GM19397 (cell line): Measurements from ENCODE around the gene OTULIN.

Experiments
- ATAC-seq: cut with Tn5 transposase; IDR thresholded peaks from one replicate; pipeline ENCODE4 v1.9.1; 2021; ENCODE audit warnings: mild to moderate bottlenecking, moderate library complexity; ENCODE audit not compliant: unreplicated experiment

OTULIN gene

DNA sequence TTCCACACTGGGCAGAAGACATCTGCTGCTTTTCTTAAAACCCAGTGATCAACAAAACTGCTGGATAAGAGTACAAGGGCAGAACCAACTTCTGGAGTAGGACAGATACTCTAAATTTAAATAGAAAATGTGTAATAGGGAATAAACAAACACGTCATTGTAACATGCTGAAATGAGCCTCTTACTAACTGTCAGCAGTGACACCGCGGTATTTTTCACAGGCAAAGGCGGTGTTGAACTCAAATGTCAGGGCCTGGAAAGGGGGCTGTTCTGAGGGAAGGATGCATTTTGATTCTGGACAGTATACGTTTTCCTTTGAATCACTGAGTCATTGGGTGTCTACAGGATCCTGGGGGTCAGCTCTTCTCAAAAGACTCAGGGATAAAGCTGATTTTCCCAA is 73.5 kb downstream of the OTULIN start:
- ATAC-seq = no peak

DNA sequence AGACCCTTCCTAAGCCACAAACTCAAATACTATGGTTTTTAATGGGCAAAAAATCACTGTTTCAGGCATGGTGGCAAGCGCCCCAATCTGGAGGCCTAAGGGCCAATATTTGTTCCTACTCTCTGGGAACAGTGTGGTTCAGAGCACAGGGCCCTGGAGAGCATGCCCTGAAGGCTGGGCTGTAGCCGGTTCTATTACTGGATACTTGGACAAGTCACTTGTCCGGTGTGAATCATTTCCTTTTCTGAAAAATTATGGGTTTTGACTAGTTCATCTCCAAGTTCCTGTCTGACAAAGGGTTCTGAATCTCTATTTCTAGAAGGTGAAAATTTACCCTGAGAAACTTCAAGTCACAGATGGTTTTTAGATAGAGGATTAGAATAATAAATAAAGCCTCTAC is 75.0 kb downstream of the OTULIN start:
- no peak for ATAC-seq

DNA sequence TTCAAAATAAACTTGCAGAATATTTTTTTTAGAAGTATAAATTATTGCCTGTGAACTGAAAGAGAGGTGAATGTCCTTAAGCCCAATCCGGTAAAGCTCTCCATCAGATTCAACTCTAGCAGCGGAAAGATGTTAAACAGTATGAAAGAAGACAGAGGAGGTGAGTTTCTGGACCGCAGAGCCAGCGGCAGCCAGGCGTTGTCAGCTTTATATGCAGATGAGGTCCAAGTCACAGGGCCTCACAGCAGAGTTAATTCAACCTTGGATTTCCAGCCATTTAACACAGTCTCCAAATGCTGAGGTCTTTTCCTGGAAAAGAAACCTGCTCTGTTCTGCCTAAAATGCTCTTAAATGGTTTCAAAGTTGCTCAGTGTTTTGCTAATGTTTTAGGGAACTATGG is 75.5 kb downstream of the OTULIN start:
- ATAC-seq = no peak

DNA sequence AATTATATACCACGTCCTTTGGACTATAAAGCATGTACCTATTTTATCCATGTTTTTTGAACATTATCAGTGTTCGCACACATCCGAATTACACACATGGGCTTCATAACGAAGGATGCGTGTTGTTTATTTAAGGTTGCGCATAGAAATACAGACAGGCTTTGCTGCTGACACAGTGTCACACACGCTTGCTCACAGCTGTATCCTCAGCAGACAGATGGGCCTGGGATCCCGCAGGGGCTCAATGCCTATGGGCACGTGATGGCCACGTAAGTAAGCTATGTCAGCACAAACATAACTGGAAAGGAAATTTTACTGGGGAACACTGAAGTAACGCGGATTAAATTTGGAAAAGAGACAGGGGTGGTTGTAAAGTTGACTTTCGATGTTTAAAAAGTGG is 76.6 kb downstream of the OTULIN start:
- no peak for ATAC-seq

DNA sequence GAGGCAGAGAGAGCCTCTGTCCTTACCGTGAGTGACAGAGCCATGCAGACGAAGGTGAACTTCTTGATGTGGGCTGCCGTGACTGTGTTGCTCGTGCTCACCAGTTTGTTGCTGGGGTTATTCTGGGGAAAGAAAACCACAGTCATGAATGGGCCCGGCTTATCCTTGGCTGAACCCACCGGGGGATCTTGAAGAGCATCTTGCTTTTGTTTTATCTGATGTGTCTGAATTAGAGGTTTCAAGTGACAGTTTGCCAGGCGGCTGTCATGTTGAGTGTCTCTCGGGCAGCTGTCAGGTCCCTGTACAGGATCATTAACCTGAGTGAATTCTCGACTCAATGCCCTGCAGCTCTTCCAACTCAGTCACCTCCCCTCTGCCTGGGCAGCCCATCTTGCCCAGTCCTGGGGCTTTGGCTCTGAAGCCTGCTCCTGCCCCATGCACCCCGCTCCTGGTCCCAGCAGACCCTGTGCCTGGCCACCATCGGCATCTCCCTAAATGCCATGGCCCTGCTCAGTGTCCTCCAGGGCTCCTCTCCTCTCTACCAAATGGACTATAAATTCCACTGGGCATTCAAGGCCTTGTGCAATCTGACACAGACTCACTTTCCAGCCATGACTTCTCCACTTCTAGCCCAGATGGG is 77.4 kb downstream of the OTULIN start:
- no peak for ATAC-seq

DNA sequence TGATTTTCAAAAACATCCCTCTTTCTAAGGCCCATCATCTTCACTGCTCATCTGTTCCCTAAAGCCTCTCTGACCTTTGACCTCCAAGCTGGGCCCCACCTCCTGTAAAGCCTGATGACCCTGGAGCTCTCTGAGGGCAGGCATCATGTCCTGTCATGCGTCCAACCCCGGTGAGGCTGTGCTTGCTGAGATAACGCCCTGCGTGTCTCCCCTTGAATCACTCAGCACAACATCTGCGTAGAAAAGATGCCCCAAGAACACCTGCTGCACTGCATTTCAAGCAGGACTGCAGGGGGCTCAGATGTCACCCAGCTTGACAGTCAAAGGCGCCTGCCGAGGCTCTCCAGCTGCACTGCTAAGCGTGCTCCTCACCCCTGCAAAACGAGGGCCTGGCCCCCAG is 78.0 kb downstream of the OTULIN start:
- ATAC-seq = no peak

DNA sequence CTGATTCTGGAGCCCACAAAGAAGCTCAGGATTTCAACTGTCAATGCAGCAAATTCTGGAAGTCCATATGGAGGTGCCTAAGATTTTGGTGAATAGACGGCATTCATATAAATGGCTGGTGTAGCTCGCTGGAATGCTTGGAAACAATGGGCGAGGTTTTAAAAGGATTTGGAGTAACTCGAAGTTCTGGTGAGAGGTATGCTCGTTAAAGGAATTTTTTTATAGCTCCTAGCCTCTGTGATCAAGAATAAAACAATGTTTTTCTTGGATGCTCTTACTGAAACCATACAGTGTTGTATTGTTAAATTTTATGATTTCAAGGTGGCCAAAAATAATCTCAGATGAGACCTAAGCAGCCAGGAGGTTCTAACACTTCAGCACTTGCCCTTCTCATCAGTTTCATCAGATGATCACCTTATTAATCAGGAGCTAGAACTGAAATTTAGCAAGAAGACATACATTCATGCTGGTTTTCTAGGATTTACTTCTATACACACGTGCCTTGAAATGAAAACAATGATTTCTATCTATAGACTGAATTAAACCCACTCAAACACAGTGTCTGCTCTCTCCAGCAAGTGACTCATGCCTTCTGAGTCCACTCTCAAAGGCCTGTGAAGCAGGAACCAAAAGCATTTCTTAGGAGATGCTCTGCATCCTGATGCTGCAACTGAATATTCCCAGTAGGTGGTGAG is 79.2 kb downstream of the OTULIN start:
- ATAC-seq = no peak

DNA sequence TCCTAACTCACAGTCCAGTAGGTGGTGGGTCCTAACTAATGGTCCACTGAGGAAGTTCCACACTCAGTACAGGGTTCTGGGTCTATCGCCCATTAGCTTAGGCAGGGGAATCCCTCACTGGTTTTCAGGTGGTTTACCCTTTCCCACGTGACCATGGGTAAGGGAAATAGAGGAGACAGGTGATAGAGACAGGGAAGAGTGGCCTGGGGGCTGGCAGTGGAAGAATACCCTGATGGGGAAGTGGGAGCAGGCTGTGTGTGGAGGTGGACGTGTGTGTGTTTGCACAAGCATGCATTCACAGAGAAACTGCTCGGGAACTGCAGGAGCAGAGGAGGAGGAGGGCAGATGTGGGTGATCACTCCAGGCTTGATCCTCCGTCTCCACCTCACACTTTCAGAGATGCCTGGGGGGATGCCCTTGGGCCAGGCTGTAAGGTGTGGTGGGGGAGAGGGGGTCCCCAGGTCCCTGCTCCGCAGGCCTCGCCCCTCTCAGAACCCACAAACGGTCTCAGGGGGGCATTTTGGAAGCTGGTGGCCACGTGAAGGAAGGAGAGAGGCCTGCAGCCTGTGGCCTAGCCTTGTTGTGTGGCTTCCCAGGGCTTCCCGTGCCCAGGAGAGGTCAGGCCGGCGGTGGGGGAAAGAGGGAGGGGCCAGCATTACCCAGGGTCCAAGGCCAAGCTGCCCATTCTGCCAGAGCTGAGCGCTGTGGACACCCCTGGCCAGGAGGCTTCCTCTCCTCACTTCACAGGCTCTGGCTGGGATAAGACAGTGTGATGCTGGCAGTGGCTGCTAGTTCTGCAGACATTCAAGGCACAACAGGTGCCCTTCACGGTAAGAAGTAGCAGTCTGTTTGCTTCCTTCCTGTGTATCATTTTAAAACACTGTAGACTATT is 80.0 kb downstream of the OTULIN start:
- ATAC-seq = no peak

DNA sequence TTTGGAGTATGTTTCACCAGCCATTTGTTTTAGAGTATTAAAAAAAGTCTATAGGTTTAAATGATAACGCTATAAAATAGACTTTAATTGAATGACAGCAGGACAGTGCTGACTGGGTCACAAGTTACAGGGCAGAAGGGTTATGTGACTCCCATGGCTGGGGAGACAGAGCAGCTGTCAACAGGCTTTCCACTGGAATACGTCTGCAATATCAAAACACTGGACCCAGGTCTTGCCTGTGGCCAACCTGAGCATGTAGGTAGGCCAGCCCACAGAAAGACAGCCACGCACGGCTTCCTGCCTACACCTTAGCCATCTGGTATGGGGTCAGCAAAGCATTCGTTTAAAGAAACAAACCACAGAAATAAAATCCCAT is 80.7 kb downstream of the OTULIN start:
- no peak for ATAC-seq

DNA sequence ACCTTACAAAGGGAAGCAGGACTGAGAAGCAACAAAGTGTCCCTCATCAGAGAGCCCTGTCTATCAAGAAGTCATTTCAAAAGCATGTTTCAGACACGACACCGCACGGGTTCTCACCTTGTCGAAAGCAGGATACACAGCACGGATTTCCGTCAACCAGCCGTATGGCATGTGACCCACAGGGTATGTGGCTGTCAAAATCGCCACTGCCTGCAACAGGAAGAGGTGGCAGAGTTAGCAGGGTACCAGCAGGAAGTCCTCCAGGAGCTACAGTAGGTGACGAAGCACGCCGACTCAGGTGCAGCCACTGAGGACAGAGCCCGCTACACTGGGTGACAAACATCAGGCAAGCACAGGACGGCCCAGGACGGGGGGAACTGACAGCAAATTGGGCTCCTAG is 81.2 kb downstream of the OTULIN start:
- no peak for ATAC-seq

DNA sequence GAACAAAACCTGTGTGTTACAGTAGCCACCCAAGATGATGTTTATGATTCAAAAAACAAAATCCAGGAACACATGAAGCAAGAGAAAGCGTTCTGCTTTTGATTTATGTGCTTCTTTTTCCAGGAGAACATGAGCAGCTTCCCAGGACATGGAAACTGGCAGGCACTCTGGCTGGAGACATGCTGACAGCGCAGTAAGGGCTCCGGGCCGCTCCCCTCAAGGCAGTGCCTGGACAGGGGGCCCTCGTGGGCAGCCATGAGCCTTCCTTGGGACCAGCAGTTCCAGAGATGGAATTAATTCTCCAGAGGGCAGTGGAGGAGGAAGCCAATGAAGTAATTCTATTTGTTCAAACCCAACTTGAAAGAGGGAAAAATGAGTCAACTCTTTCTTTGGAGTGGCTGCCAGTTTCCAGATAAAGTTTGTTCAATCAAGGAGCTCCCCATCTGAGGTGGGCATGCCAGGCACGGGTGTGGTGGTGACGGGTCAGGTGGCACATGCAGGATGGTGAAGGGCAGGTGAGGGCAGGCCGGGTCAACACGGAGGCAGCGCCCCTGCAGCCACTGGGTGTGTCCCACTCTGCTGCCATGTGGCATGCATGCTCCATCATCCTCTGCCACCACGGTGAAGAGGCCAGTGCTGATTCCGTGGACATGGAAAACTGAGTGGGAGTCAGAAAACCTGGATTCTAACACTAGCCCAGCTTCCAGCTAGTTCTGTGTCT is 83.8 kb downstream of the OTULIN start:
- no peak for ATAC-seq
